Activated CD4-positive, alpha-beta T cell treated with anti-CD3 and anti-CD28 coated beads, Interleukin-2, amount 10 ng/mL, durations not matched to agents 24 days and 14 days (primary cell): Measurements from ENCODE around the gene PARP9. TPM values are rescaled to one million over a fixed set of nuclear protein-coding genes. Genes with fewer than 3 reads are reported as not detected.

ENCODE experiments used
- total RNA-seq: library from RNA; stranded (reverse); gene quantifications from 2 replicates; pipeline ENCODE4 v1.2.3, GENCODE V29; 2022

Gene PARP9
- total RNA-seq, 1 donor from 2014 or later, result 45.7 TPM

Other genes with a start within 250 kb of the PARP9 start
- gene CSTA, start 239.1 kb downstream of the PARP9 start, total RNA-seq, result not detected in 2 replicates
- 119 and 126 TPM in 2 replicates for gene MIX23, start 181.1 kb downstream of the PARP9 start, total RNA-seq
- gene FAM162A, start 180.1 kb downstream of the PARP9 start, total RNA-seq, result 77.8 and 84.9 TPM in 2 replicates
- 4.8 and 4.9 TPM in 2 replicates for gene WDR5B, start 148.2 kb downstream of the PARP9 start, total RNA-seq
- gene KPNA1, start 49.4 kb downstream of the PARP9 start, total RNA-seq, result 78.4 and 79.4 TPM in 2 replicates
- gene DTX3L, start within 50 bp of the PARP9 start, total RNA-seq, result 39.8 and 43.7 TPM in 2 replicates
- 10.8 and 12.1 TPM in 2 replicates for gene PARP15, start 13.3 kb upstream of the PARP9 start, total RNA-seq
- gene PARP14, start 116.5 kb upstream of the PARP9 start, total RNA-seq, result 64.6 and 65.6 TPM in 2 replicates
- gene HSPBAP1, start 229.5 kb upstream of the PARP9 start, total RNA-seq, result 7.5 and 8.7 TPM in 2 replicates
- 1.4 and 1.5 TPM in 2 replicates for gene SLC49A4, start 230.8 kb upstream of the PARP9 start, total RNA-seq